Esophagus muscularis mucosa (tissue), 4 donors: Measurements from ENCODE around the gene UBR2. TPM values are rescaled to one million over a fixed set of nuclear protein-coding genes. Genes with fewer than 3 reads are reported as not detected.

ENCODE experiments used
- DNase-seq: peaks from one replicate; pipeline ENCODE4 v3.0.0-alpha.2; 2017; ENCODE audit errors: extremely low spot score
- H3K27ac ChIP-seq, 4 donors: fragments of 200-600 bp; sonication (generic); replicated peaks in 1 of 4; 1 replicate in 3 of 4; 2 replicates in 1 of 4; pipeline ENCODE4 v1.5.1; 2016 to 2019; ENCODE audit warnings: mild to moderate bottlenecking in 1 of 4
- H3K27me3 ChIP-seq, 4 donors: fragments of 200-600 bp; sonication (generic); one replicate each; pipeline versions ENCODE4 v1.5.1 to v1.6.0; 2016 to 2019
- H3K36me3 ChIP-seq, 4 donors: fragments of 200-600 bp; sonication (generic); one replicate each; pipeline ENCODE4 v1.5.1; 2016 to 2019
- H3K4me1 ChIP-seq, 4 donors: fragments of 200-600 bp; sonication (generic); one replicate each; pipeline ENCODE4 v1.5.1; 2016 to 2019
- H3K4me3 ChIP-seq, 4 donors: fragments of 200-600 bp; sonication (generic); 1 replicate in 2 of 4; 2 replicates in 2 of 4; pipeline ENCODE4 v1.5.1; 2016 to 2019; ENCODE audit warnings: mild to moderate bottlenecking in 4 of 4, moderate library complexity in 1 of 4
- H3K9me3 ChIP-seq, 4 donors: fragments of 200-600 bp; sonication (generic); 1 replicate in 3 of 4; 2 replicates in 1 of 4; pipeline ENCODE4 v1.5.1; 2016 to 2019
- EP300 ChIP-seq: sonication (generic); formaldehyde crosslinking; IDR thresholded peaks from one replicate; pipeline ENCODE4 v1.6.1; 2017; ENCODE audit warnings: antibody characterized with exemption
- POLR2A ChIP-seq: fragments of 450-650 bp; IDR thresholded peaks from one replicate; pipeline ENCODE4 v1.6.1; 2017; ENCODE audit warnings: antibody characterized with exemption, moderate library complexity, mild to moderate bottlenecking, low read depth
- POLR2AphosphoS5 ChIP-seq, 2 donors: sonication (generic); formaldehyde crosslinking; IDR thresholded peaks; one replicate each; pipeline ENCODE4 v1.6.1; 2017; ENCODE audit warnings: antibody characterized with exemption in 2 of 2
- WGBS: methylation state at CpG from one replicate; pipeline ENCODE4 v1.1.5; 2018; 5-methylcytosine and 5-hydroxymethylcytosine counted together
- intact Hi-C: fragments of 100-400 bp; cut with DNase I; formaldehyde crosslinking; loops from one replicate; pipeline ENCODE4 v1.15.1; 2023
- total RNA-seq, 4 donors: library from RNA; depleted of rRNA; stranded (reverse); fragments of >200 nt; gene quantifications; one replicate each; pipeline versions ENCODE4 v1.1.0 to v1.2.1, GENCODE V29; 2016
- TF ChIP-seq, protein P1 (sequence below), 3 experiments: fragments of 200-600 bp in 2 of 3; fragments of 450-650 bp in 1 of 3; sonication (generic) in 2 of 3; IDR thresholded peaks; one replicate each; pipeline ENCODE4 v1.5.1; 2017 to 2019; ENCODE audit warnings: antibody characterized with exemption in 3 of 3, mild to moderate bottlenecking in 2 of 3, moderate library complexity in 1 of 3

Gene UBR2
- total RNA-seq, 4 donors from 2014 or later = 26.5 to 36.1 (median 28.9) TPM

DNA sequence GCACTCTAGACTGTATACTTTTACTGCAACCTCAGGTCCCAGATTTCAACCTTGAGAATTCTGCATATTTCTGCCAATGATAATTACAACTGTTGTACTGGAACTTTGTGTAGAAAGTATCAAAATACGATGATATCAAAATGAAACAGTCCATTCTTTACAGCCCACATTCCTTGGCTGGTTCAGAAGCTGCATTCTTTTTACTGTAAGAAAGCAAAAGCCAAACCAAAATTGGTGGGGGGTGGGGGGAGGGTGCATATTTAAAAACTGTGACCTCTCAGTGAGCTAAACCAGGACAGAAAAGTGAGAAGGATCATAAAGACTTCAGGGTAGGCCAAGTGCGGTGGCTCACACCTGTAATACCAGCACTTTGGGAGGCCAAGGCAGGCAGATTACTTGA is 41.8 kb upstream of the UBR2 start:
- no peaks in the 10 kb centered on the region for H3K36me3 ChIP-seq
- no peak overlapping the region for H3K27ac ChIP-seq
- no peaks in the 10 kb centered on the region for H3K4me1 ChIP-seq
- H3K9me3 ChIP-seq = peaks cover 0 to 11% (median 6%) of the 10 kb centered on the region in 4 donors
- 81% methylated on average over 2 of the region's 2 CpGs for WGBS
- intact Hi-C loops = no loop called here
- H3K27me3 ChIP-seq = no peaks in the 10 kb centered on the region
- TF ChIP-seq POLR2A = no peak
- TF ChIP-seq POLR2AphosphoS5 (IDR thresholded peaks at IDR 0.05) = no peak
- TF ChIP-seq EP300 = no peak
- H3K4me3 ChIP-seq = no peak overlapping the region
- no peak for DNase-seq

DNA sequence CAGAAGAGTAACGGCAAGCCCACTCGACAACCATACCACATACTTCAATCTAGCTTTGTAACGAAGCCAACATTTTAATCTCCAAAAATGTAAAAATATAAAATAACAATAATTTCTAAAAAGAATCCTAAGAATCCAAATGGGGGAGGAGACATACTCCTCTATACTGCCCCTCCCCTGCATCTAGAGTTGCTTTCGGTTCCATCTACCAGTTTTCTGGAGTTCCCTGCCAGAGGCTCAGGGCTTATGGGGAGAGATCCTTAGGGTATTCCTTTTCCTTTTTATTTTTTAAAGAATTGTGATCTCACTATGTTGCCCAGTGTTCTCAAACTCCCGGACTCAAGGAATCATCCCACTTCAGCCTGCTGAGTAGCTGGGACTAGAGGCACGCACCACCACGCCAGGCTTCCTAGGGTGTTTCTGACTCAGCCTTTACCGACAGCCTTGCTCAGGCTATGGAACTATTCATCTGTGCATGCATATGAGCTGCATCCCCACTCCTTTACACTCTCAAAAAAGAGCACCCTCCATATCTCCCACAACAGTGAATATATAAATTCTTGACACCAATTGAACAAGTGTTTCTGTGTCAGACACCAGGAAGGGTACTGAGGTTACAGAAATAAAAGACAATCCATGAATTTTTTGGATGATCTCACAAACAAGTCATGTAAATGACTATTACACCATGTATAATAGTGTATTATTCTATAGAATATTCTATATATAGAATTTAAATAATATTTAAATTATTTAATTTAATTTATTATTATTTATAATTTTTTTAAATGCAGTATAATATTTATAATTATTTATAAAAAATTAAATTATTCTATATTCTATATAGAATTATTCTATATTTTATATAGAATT is 40.7 kb upstream of the UBR2 start:
- Histone ChIP-seq H3K9me3 (peaks cover 0 to 11% (median 6%) of the 10 kb centered on the region in 4 donors), H3K27ac (no peak overlapping the region), H3K36me3 (no peaks in the 10 kb centered on the region), H3K27me3 (no peaks in the 10 kb centered on the region), H3K4me1 (no peaks in the 10 kb centered on the region), H3K4me3 (no peak overlapping the region)
- no peak for DNase-seq
- intact Hi-C loops = no loop called here
- WGBS = 84% methylated on average over 8 of the region's 8 CpGs
- TF ChIP-seq POLR2AphosphoS5 (IDR thresholded peaks at IDR 0.05) = no peak
- TF ChIP-seq, protein P1, sequence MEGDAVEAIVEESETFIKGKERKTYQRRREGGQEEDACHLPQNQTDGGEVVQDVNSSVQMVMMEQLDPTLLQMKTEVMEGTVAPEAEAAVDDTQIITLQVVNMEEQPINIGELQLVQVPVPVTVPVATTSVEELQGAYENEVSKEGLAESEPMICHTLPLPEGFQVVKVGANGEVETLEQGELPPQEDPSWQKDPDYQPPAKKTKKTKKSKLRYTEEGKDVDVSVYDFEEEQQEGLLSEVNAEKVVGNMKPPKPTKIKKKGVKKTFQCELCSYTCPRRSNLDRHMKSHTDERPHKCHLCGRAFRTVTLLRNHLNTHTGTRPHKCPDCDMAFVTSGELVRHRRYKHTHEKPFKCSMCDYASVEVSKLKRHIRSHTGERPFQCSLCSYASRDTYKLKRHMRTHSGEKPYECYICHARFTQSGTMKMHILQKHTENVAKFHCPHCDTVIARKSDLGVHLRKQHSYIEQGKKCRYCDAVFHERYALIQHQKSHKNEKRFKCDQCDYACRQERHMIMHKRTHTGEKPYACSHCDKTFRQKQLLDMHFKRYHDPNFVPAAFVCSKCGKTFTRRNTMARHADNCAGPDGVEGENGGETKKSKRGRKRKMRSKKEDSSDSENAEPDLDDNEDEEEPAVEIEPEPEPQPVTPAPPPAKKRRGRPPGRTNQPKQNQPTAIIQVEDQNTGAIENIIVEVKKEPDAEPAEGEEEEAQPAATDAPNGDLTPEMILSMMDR (IDR thresholded peaks at IDR 0.05) = no peak
- no peak for TF ChIP-seq EP300
- TF ChIP-seq POLR2A = no peak

GRCh38 chr6:42525206-42525605 is 38.6 kb upstream of the UBR2 start:
- Histone ChIP-seq H3K27ac (no peak overlapping the region), H3K36me3 (no peaks in the 10 kb centered on the region), H3K9me3 (peaks cover 0 to 3% (median 1%) of the 10 kb centered on the region in 4 donors), H3K27me3 (no peaks in the 10 kb centered on the region), H3K4me1 (no peaks in the 10 kb centered on the region), H3K4me3 (no peak overlapping the region)
- 84% methylated on average over 4 of the region's 4 CpGs for WGBS
- intact Hi-C loops = no loop called here
- no peak for DNase-seq
- no peak for TF ChIP-seq EP300
- no peak for TF ChIP-seq POLR2AphosphoS5 (IDR thresholded peaks at IDR 0.05)

- 98% methylated on average over 3 of the region's 3 CpGs for WGBS
- intact Hi-C loops = no loop called here
- no peaks in the 10 kb centered on the region for H3K4me1 ChIP-seq
- H3K36me3 ChIP-seq = no peaks in the 10 kb centered on the region
- no peak for DNase-seq
- TF ChIP-seq, protein P1 (IDR thresholded peaks at IDR 0.05) = no peak
- no peak for TF ChIP-seq POLR2A
- no peak for TF ChIP-seq POLR2AphosphoS5 (IDR thresholded peaks at IDR 0.05)
- no peak for TF ChIP-seq EP300
- H3K4me3 ChIP-seq = no peak overlapping the region
- no peak overlapping the region for H3K27ac ChIP-seq
- H3K27me3 ChIP-seq = no peaks in the 10 kb centered on the region
- H3K9me3 ChIP-seq = no peaks in the 10 kb centered on the region
These were observed 37.2 kb upstream of the UBR2 start for GRCh38 chr6:42526616-42527015.

- H3K4me1 ChIP-seq = no peaks in the 10 kb centered on the region
- no peak for TF ChIP-seq POLR2AphosphoS5 (IDR thresholded peaks at IDR 0.05)
- TF ChIP-seq, protein P1 (IDR thresholded peaks at IDR 0.05) = no peak
- TF ChIP-seq POLR2A = no peak
- TF ChIP-seq EP300 = no peak
- WGBS = 95% methylated on average over 1 of the region's 1 CpG
- H3K27ac ChIP-seq = no peak overlapping the region
- H3K36me3 ChIP-seq = no peaks in the 10 kb centered on the region
- no peaks in the 10 kb centered on the region for H3K27me3 ChIP-seq
- no peak for DNase-seq
- H3K9me3 ChIP-seq = no peaks in the 10 kb centered on the region
- intact Hi-C loops = no loop called here
- H3K4me3 ChIP-seq = no peak overlapping the region
These were observed 36.6 kb upstream of the UBR2 start for GRCh38 chr6:42527204-42527603.
